BLaER1 (cell line): ENCODE results near the gene ORM2.

Source experiments
- H3K27ac ChIP-seq: shearing (Covaris generic); formaldehyde crosslinking; 2 replicates; pipeline ENCODE4 v1.8.1; 2022
- H3K27me3 ChIP-seq: shearing (Covaris generic); formaldehyde crosslinking; 2 replicates; pipeline ENCODE4 v1.8.1; 2022
- H3K36me3 ChIP-seq: shearing (Covaris generic); formaldehyde crosslinking; 2 replicates; pipeline ENCODE4 v1.8.1; 2022
- H3K4me1 ChIP-seq: shearing (Covaris generic); formaldehyde crosslinking; 2 replicates; pipeline ENCODE4 v1.8.1; 2022
- H3K4me2 ChIP-seq: shearing (Covaris generic); formaldehyde crosslinking; 2 replicates; pipeline ENCODE4 v1.8.1; 2022
- H3K4me3 ChIP-seq: shearing (Covaris generic); formaldehyde crosslinking; 2 replicates; pipeline ENCODE4 v1.8.1; 2022
- H3K9ac ChIP-seq: shearing (Covaris generic); formaldehyde crosslinking; 2 replicates; pipeline ENCODE4 v1.8.1; 2022
- H3K9me3 ChIP-seq: shearing (Covaris generic); formaldehyde crosslinking; 2 replicates; pipeline ENCODE4 v1.8.1; 2022
- H4K20me1 ChIP-seq: shearing (Covaris generic); formaldehyde crosslinking; 2 replicates; pipeline ENCODE4 v1.8.1; 2022
- Cebpa-rat ChIP-seq: shearing (Covaris generic); IDR thresholded peaks from 2 replicates; pipeline ENCODE4 v1.8.1; 2022

The ORM2 gene

DNA sequence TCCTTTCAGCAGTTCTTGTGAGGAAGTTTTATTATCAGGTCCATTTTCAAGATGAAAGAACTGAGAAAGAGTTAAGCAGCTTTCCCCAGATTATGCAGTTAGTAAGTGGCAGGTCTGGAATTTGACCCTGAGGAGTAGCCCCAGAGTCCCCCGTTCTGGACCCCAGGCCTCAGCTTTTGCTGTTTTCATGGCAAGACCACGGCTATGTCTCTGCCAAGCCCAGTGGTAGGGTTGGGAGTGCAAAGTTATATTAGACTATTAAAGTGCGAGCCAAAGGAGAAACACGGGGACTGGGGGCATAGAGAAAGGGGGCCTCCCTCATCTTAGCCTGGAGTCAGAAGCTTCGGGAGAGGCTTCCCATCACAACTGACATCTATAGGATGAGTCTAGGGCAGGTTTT, 26.1 kb upstream of the ORM2 start:
- no peak for TF ChIP-seq Cebpa-rat
- no peak overlapping the region for H3K4me2 ChIP-seq
- H3K9ac ChIP-seq = no peak overlapping the region

DNA sequence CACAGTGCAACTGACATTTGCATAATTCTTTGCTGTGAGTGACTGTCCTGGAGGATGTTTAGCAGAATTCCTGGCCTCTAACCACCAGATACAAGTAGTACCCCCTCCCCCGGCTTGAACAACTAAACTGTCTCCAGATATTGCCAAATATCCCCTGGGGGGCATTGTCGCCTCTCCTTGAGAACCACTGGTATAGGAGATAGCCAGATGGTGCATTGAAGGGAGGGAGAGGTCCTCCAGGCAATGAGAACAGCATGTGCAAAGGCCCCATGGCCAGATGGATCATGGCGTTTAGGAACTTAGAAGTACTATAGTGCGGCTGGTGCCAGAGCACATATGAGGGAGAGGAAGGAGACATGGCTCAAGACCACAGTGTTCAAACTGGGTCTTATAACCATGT, 25.7 kb upstream of the ORM2 start:
- peaks cover 95% of the 10 kb centered on the region for H3K36me3 ChIP-seq
- H3K27ac ChIP-seq = no peak overlapping the region
- no peaks in the 10 kb centered on the region for H3K9me3 ChIP-seq
- H3K4me3 ChIP-seq = no peak overlapping the region
- H3K4me1 ChIP-seq = peaks cover 8% of the 10 kb centered on the region; the same call in 1 of the 2 replicates
- H3K27me3 ChIP-seq = no peaks in the 10 kb centered on the region
- TF ChIP-seq Cebpa-rat = no peak
- no peak overlapping the region; the same call in 1 of the 2 replicates for H3K9ac ChIP-seq
- no peaks in the 10 kb centered on the region for H4K20me1 ChIP-seq
- no peak overlapping the region for H3K4me2 ChIP-seq

More for the DNA sequence above, 26.1 kb upstream of the ORM2 start:
- Histone ChIP-seq H3K27ac (no peak overlapping the region), H3K36me3 (peaks cover 94% of the 10 kb centered on the region), H3K9me3 (no peaks in the 10 kb centered on the region), H3K4me3 (no peak overlapping the region), H3K27me3 (no peaks in the 10 kb centered on the region), H3K4me1 (peaks cover 8% of the 10 kb centered on the region; the same call in 1 of the 2 replicates), H4K20me1 (no peaks in the 10 kb centered on the region)

DNA sequence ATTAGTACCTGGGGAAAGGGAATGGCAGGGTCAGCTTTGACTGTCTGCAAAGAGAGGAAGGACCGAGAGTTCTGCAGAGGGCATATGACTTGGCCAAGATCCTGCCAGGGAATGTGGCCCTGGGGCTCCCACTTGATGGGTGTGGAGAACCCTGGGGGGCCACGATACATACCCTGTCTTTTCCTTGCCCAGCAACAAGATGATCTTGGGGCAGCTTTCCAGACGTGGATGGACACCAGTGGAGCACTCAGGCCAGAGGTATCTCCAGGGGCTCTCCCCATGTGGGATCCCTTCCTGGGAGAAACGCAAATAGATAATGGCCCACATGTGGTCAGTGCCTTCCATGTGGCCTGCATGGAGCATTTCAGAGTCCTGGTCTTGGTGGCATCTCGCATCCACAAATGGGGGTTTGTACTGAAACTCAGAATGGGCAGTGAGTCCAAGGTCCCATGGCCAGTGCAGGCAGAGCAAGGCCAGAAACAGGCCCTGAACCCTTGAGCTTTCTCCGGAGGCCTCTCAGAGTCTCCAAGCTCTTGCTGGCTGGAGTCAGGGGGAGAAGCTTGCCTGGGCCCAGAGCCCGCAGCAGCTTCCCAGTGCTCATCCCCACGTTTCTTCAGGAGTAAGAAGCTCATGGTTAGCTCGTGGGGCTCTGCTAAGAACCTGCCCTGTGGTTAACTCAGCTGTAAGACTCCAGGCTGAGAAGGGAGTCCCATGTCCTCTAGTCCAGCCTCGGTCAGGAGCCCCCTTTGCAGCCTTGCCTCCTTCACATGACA, 25.1 kb upstream of the ORM2 start:
- H3K4me3 ChIP-seq = no peak overlapping the region
- H3K4me2 ChIP-seq = no peak overlapping the region
- no peaks in the 10 kb centered on the region for H4K20me1 ChIP-seq
- peaks cover 95% of the 10 kb centered on the region for H3K36me3 ChIP-seq
- no peak overlapping the region; the same call in 1 of the 2 replicates for H3K9ac ChIP-seq
- TF ChIP-seq Cebpa-rat = no peak
- H3K27ac ChIP-seq = no peak overlapping the region
- peaks cover 8% of the 10 kb centered on the region; the same call in 1 of the 2 replicates for H3K4me1 ChIP-seq
- H3K27me3 ChIP-seq = no peaks in the 10 kb centered on the region
- no peaks in the 10 kb centered on the region for H3K9me3 ChIP-seq

DNA sequence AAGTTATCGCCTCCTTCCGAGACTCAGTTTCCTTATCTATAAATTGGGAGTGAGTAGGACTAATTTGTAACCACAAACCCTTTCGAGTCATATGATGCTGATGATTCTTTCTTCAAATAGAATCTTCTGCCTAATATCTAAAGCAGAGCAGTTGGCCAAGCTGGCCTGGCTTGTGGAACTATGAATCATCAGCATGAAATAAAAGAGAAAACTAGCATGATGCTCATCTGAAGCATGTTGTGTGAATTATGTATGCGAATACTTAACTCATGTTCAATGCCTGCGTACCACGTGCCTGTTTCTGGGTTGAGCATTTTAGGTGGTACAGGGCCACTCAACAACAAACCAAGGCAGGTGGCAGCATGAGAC, 21.8 kb upstream of the ORM2 start:
- Histone ChIP-seq H3K36me3 (peaks cover 90% of the 10 kb centered on the region), H3K9ac (no peak overlapping the region), H3K4me2 (no peak overlapping the region), H3K4me3 (no peak overlapping the region), H3K27me3 (no peaks in the 10 kb centered on the region), H4K20me1 (no peaks in the 10 kb centered on the region), H3K27ac (no peak overlapping the region), H3K4me1 (peaks cover 8% of the 10 kb centered on the region; the same call in 1 of the 2 replicates), H3K9me3 (no peaks in the 10 kb centered on the region)
- no peak for TF ChIP-seq Cebpa-rat

- Histone ChIP-seq H3K9me3 (no peaks in the 10 kb centered on the region), H3K9ac (no peak overlapping the region), H4K20me1 (no peaks in the 10 kb centered on the region), H3K27ac (no peak overlapping the region), H3K4me1 (peaks cover 8% of the 10 kb centered on the region; the same call in 1 of the 2 replicates), H3K36me3 (peaks cover 85% of the 10 kb centered on the region), H3K27me3 (no peaks in the 10 kb centered on the region), H3K4me3 (no peak overlapping the region), H3K4me2 (no peak overlapping the region)
- no peak for TF ChIP-seq Cebpa-rat
Observed at GRCh38 chr9:114308361-114308950, 21.2 kb upstream of the ORM2 start.

- H4K20me1 ChIP-seq = no peaks in the 10 kb centered on the region
- TF ChIP-seq Cebpa-rat = no peak
- H3K4me1 ChIP-seq = peaks cover 8% of the 10 kb centered on the region; the same call in 1 of the 2 replicates
Observed at GRCh38 chr9:114309096-114309495, 20.6 kb upstream of the ORM2 start.

GRCh38 chr9:114310471-114311450, 18.9 kb upstream of the ORM2 start:
- Histone ChIP-seq H3K27ac (no peak overlapping the region), H3K36me3 (peaks cover 63% of the 10 kb centered on the region), H3K27me3 (no peaks in the 10 kb centered on the region), H3K4me1 (peaks cover under 1% of the 10 kb centered on the region; the same call in 1 of the 2 replicates), H3K9me3 (no peaks in the 10 kb centered on the region), H3K4me3 (no peak overlapping the region), H3K9ac (no peak overlapping the region), H3K4me2 (no peak overlapping the region), H4K20me1 (no peaks in the 10 kb centered on the region)
- TF ChIP-seq Cebpa-rat = no peak

More at GRCh38 chr9:114309096-114309495, 20.6 kb upstream of the ORM2 start:
- no peaks in the 10 kb centered on the region for H3K9me3 ChIP-seq
- no peak overlapping the region for H3K4me2 ChIP-seq
- H3K27ac ChIP-seq = no peak overlapping the region
- H3K9ac ChIP-seq = no peak overlapping the region
- no peak overlapping the region for H3K4me3 ChIP-seq
- no peaks in the 10 kb centered on the region for H3K27me3 ChIP-seq
- H3K36me3 ChIP-seq = peaks cover 78% of the 10 kb centered on the region

DNA sequence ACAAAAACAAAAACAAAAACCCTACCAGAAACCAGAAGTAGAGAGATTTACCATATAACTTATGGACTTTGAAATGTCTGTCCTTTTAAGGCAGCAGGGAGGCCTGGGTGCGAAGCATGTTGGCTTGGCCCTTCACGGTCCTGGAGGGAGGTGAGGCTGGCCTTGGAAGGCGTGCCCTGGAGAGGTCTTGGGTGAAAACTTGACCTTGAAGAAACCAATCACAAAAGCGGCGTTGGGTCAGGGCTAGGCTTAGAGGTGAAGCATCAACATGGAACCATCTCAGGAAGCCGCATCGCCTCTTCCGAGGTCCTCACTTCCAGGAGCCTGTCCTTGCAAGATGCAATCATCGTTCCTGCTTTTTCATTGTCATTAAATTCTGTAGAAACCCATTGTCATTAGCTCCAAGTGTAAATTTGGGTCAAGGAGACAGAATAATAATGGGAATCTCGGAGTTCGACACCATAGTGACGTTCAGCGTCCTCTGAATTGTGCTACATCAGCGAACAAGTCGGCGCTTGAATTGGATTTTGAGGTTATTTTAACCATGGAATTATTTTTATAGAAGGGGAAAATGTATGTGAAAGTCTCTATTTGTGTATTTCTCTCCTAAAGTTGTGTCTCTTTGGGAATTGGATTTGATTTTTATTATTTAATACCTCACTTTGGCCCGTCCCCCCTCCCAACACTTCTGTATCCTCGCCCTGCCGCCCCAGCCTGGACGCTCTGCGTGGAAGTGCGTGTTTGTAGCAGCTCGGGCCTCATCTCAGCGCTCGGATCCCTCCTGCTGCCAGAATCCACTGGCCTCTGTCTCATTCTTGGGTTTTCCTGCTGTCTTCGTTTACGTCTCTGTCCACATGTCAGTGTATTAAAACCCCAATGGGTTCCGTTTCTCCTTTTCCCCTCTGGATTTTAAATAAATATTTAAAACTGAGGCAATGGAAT, 17.8 kb upstream of the ORM2 start:
- Histone ChIP-seq H3K4me1 (peaks cover 9% of the 10 kb centered on the region), H3K4me3 (no peak overlapping the region), H3K9me3 (no peaks in the 10 kb centered on the region), H3K4me2 (no peak overlapping the region), H3K27ac (no peak overlapping the region), H4K20me1 (no peaks in the 10 kb centered on the region), H3K9ac (no peak overlapping the region), H3K36me3 (peaks cover 53% of the 10 kb centered on the region), H3K27me3 (no peaks in the 10 kb centered on the region)
- TF ChIP-seq Cebpa-rat = no peak

DNA sequence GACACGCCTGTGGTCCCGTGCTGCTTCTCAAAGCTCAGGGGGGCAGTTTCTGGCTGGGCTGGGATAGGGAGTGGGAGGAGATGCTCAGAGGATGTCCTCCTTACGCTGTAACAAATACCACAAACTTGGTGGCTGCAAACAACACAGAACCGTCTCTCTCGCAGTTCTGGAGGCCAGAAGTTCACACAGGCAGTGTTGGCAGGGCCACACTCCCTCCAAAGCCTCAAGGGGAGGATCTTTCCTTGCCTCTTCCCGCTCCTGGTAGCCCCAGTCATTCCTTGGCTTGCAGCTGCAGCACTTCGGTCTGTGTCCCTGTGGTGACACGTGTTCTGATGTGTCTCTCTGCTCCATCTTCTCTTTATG, 17.2 kb upstream of the ORM2 start:
- Histone ChIP-seq H3K4me2 (no peak overlapping the region), H3K27ac (no peak overlapping the region), H3K4me3 (no peak overlapping the region), H3K36me3 (peaks cover 47% of the 10 kb centered on the region), H3K27me3 (no peaks in the 10 kb centered on the region), H3K9ac (no peak overlapping the region), H3K4me1 (peaks cover 12% of the 10 kb centered on the region), H4K20me1 (no peaks in the 10 kb centered on the region), H3K9me3 (no peaks in the 10 kb centered on the region)
- no peak for TF ChIP-seq Cebpa-rat
